GM12864 (cell line): ENCODE results near the gene TRIM41.
A peak's percentile ranks its signal among the peaks of the same experiment; 100 is the strongest.
"Not testable (repeated sequence)": the region's sequence is repeated elsewhere in the genome, so short reads cannot be mapped to it uniquely, and the experiment has no call there.

Experiments
- DNase-seq: peaks from one replicate; pipeline ENCODE4 v3.0.0-alpha.2; 2011; ENCODE audit warnings: low read depth
- H3K4me3 ChIP-seq: 2 replicates; pipeline ENCODE4 v1.5.1; 2011; ENCODE audit warnings: mild to moderate bottlenecking, low read depth, low read length, control low read depth
- TF ChIP-seq, protein P1 (sequence below): IDR thresholded peaks from 2 replicates; pipeline ENCODE4 v1.5.1; 2011; ENCODE audit warnings: low read depth, mild to moderate bottlenecking, moderate library complexity, low read length, control low read depth, inconsistent platforms; ENCODE audit errors: missing control alignments

TRIM41 gene

DNA sequence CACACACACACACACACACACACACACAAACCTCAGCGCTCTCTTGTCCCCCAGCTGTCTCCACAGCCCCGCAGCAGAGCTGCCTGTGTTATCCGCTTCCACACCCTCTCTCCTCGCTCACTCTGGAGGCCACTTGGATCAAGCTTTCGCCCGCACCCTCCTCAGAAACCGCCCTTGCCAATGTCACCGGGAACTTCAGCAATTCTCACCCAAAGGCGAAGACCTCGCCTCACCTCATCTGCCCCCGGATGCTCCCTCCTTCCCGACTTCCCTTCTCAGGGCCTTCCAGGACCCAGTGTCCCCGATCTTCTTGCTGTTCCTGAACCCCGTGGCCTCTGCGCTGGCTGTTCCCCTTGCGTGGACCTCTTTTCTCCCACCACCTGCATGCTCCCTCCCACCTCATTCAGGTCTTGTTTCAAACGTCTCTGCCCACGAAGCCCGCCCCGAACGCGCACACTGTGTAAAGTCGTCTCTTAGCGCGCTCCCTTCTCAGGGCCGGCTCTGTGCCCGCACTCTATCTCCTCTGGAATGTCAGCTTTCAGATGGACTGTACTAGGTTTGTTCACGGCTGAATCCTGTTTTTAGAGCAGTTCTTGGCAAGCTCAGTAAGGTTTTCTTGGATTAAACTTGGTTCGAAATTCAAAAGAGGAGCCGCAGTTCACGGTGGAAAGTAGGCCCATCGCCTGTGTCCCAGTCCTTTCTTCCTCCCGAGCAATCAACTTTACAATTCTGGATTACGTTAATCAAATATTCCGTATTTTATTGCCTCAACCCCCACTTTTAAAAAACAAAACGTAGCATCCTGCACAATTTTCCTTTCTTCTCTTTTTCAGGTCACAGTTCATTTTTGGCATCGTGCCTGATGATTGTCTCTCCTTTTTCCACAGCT lies 17.1 kb upstream of the TRIM41 start:
- peak overlapping the region; percentile 60 for H3K4me3 ChIP-seq
- DNase-seq: no peak
- TF ChIP-seq, protein P1, sequence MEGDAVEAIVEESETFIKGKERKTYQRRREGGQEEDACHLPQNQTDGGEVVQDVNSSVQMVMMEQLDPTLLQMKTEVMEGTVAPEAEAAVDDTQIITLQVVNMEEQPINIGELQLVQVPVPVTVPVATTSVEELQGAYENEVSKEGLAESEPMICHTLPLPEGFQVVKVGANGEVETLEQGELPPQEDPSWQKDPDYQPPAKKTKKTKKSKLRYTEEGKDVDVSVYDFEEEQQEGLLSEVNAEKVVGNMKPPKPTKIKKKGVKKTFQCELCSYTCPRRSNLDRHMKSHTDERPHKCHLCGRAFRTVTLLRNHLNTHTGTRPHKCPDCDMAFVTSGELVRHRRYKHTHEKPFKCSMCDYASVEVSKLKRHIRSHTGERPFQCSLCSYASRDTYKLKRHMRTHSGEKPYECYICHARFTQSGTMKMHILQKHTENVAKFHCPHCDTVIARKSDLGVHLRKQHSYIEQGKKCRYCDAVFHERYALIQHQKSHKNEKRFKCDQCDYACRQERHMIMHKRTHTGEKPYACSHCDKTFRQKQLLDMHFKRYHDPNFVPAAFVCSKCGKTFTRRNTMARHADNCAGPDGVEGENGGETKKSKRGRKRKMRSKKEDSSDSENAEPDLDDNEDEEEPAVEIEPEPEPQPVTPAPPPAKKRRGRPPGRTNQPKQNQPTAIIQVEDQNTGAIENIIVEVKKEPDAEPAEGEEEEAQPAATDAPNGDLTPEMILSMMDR: no peak

DNA sequence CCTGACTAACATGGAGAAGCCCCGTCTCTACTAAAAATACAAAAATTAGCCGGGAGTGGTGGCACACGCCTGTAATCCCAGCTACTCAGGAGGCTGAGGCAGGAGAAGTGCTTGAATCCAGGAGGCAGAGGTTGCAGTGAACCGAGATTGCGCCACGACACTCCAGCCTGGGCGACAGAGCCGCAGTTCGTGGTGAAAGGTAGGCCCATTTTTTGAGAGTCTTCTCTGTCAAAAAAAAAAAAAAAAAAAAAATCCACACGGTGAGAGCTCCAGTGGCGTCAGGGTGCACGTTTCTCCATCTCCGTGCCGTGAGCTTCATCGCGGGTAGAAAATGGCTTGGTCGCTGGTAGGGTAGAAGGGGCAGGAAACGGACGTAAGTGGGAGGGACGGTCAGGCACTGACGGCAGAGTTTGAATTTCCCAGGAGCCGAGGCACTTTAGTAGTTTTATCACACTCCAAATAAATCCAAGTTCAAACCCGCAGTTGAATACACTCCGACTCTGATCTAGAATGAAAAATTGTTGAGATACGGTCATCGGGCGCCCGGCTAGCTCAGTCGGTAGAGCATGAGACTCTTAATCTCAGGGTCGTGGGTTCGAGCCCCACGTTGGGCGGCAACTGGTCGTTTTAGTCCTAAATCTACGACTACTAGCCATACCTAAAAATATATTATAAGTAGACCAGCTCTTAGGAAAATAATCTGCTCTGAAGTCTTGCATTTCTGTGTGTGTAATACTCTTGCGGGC lies 15.7 kb upstream of the TRIM41 start:
- peak overlapping the region; percentile 60 for H3K4me3 ChIP-seq
- TF ChIP-seq, protein P1: no peak
- no peak for DNase-seq

DNA sequence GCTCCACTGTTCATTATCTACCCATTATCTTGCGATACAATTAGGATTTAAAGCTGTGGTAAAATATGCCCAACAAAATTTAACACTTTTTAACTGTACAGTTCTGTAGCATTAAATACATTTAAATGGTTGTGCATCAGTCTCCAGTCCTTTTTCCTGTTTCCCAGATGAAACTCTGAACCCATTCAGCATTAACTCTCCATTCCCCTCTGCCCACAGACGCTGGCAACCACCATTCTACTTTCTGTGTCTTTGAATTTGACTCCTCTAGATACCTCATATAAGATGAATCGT lies 15.2 kb upstream of the TRIM41 start:
- no peak for DNase-seq
- TF ChIP-seq, protein P1: no peak
- no peak overlapping the region for H3K4me3 ChIP-seq

DNA sequence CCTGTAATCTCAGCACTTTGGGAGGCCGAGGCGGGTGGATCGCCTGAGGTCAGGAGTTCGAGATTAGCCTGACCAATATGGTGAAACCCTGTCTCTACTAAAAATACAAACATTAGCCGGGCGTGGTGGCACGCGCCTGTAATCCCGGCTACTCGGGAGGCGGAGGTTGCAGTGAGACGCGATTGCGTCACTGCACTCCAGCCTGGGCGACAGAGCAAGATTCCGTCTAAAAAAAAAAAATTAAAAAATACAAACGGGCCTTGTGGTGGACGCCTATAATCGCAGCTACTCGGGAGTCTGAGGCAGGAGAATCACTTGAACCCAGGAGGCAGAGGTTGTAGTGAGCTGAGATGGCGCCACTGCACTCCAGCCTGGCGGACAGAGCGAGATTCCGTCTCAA lies 14.1 kb upstream of the TRIM41 start:
- not testable (repeated sequence) for H3K4me3 ChIP-seq, DNase-seq

DNA sequence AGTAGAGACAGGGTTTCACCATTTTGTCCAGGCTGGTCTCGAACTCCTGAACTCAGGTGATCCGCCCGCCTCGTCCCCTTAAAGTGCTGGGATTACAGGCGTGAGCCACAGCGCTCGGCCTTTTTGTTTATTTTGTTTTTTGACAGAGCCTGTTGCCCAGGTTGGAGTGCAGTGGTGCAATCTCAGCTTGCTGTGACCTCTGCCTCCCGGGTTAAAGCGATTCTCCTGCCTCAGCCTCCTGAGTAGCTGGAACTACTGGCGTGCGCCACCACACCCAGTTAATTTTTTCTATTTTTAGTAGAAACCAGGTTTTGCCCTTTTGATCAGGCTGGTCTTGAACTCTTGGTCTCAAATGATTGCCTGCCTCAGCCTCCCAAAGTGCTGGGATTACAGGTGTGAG lies 12.9 kb upstream of the TRIM41 start:
- not testable (repeated sequence) for H3K4me3 ChIP-seq, DNase-seq

DNA sequence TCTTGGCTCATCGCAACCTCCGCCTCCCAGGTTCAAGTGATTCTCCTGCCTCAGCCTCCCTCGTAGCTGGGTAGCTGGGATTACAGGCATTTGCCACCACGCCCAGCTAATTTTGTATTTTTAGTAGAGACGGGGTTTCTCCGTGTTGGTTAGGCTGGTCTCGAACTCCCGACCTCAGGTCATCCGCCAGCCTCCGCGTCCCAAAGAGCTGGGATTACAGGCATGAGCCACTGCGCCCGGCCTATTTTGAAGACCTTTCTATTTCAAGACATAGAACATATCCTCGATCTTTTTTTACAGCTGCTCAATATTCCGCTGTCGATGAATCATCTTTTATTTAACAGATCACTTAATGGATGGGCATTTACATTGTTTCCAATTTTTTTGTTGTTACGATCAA lies 12.4 kb upstream of the TRIM41 start:
- not testable (repeated sequence) for DNase-seq, H3K4me3 ChIP-seq

DNA sequence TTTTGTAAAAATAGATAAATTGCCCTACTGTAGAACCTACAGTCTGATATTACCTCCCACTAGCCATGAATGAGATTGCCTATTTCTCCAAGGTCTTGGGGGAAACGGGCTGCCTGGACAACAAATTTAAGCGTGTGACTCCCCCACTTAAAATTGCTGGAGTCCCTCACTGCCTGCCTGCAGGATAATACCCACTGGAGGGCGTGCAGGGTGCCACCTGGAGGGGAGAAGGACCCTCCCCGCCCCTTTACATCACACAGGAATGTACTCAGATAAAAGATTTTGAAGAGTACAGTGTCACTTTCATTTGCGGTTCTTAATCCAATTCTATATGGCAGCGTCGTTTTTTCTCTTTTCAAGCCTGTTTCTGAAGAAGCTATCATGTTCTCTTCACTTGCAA lies 11.9 kb upstream of the TRIM41 start:
- no peak overlapping the region for H3K4me3 ChIP-seq
- DNase-seq: no peak
- TF ChIP-seq, protein P1: no peak

DNA sequence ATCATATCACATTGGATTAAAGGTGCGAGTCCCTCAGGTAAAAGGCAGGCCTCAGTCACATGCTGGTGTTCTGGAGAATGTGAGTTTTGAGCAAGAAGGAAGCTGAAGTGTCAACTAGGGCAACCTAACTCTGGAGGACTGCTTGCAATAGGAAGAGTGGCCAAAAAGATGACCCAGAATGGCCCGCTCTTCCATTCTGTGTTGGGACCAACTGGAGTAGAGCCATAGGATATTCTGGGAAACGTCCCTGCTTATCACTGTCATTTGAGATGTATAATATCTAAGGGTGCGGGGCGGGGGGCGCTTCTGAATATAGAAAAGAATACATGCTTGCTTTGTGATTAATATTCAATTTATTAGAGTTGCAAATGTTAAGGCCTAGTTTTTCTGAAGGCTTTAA lies 11.0 kb upstream of the TRIM41 start:
- no peak for DNase-seq
- no peak overlapping the region for H3K4me3 ChIP-seq
- TF ChIP-seq, protein P1: no peak
